Astrocyte of the cerebellum (primary cell): ENCODE results near the gene GCFC2.

Experiments
- DNase-seq: peaks from one replicate; pipeline ENCODE4 v3.0.0-alpha.2; 2011; ENCODE audit warnings: low read depth
- H3K4me3 ChIP-seq: 2 replicates; pipeline ENCODE4 v1.5.1; 2011; ENCODE audit warnings: mild to moderate bottlenecking, low read depth, low read length, moderate library complexity
- in situ Hi-C: cut with HindIII; loops from 2 replicates; pipeline ENCODE4 v1.10.0; 2017; ENCODE audit warnings: low sequenced_read_pairs
- TF ChIP-seq, protein P1 (sequence below): IDR thresholded peaks from 2 replicates; pipeline ENCODE4 v1.5.1; 2012; ENCODE audit warnings: low read length, low read depth, moderate library complexity, mild to moderate bottlenecking; ENCODE audit errors: missing control alignments

Gene GCFC2

DNA sequence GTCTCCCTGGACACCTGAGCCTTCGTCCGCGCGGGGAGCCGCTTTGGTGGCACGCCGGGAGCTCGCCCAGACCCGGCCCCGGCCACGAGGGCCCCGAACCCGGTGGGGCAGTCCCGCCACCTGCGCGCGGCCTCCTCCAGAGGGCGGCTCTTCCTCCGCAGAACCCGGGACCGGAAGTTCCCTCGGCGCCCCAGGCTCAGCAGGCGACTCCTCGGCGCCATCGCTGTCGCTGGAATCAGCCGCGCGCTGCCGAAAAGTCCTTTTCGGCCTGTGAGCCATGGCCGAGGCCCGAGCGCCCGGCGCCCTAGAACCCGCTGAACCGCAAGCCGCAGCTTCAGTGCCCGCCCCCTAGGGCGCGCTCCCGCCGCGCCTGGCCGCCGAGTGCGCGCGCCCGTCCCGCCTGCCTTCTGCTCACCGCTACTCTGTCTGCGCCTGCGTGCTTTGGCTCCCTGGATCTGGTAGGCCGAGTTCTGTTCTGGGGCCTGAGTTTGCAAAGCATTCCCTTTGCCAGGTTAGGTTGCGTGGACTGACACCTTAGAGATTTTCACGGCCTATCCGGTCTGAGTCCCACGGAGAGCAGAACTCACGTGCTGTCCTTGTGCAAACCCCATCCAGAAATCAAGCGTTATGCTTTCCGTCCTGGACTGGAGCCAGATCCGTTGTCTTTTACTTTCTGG is at the start of gene GCFC2:
GCFC2 (minus strand) TSS at position 339 of the 677 bp plus-strand sequence; CDS start at position 279, 60 bp downstream.
- TF ChIP-seq, protein P1, sequence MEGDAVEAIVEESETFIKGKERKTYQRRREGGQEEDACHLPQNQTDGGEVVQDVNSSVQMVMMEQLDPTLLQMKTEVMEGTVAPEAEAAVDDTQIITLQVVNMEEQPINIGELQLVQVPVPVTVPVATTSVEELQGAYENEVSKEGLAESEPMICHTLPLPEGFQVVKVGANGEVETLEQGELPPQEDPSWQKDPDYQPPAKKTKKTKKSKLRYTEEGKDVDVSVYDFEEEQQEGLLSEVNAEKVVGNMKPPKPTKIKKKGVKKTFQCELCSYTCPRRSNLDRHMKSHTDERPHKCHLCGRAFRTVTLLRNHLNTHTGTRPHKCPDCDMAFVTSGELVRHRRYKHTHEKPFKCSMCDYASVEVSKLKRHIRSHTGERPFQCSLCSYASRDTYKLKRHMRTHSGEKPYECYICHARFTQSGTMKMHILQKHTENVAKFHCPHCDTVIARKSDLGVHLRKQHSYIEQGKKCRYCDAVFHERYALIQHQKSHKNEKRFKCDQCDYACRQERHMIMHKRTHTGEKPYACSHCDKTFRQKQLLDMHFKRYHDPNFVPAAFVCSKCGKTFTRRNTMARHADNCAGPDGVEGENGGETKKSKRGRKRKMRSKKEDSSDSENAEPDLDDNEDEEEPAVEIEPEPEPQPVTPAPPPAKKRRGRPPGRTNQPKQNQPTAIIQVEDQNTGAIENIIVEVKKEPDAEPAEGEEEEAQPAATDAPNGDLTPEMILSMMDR, result peak; percentile 34
- peak; percentile 64 for DNase-seq
- in situ Hi-C loops, result no loop called here
- H3K4me3 ChIP-seq, result peak within 1 kb of the TSS; percentile 73

DNA sequence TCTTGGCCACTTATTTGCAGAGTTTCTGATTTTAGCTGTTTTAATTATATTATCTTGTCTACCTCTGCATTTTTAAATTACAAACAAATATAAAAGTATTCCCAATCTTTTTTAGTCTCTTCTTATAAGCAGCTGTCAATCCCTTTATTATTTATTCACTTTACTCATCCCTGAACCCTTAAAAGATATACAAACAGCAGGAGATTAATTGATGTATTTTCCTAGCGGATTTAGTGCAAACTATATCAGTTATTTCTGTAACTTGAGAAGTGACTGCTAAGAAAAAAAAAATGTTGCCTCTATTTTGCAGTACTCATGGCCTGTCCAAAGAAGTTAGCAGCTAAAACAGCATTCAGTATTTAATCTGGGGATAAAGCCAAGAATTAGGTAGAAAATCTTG is 42.1 kb upstream of the GCFC2 start:
- DNase-seq, result no peak
- H3K4me3 ChIP-seq, result no peak overlapping the region
- in situ Hi-C loops, result no loop called here
- TF ChIP-seq, protein P1, result no peak

DNA sequence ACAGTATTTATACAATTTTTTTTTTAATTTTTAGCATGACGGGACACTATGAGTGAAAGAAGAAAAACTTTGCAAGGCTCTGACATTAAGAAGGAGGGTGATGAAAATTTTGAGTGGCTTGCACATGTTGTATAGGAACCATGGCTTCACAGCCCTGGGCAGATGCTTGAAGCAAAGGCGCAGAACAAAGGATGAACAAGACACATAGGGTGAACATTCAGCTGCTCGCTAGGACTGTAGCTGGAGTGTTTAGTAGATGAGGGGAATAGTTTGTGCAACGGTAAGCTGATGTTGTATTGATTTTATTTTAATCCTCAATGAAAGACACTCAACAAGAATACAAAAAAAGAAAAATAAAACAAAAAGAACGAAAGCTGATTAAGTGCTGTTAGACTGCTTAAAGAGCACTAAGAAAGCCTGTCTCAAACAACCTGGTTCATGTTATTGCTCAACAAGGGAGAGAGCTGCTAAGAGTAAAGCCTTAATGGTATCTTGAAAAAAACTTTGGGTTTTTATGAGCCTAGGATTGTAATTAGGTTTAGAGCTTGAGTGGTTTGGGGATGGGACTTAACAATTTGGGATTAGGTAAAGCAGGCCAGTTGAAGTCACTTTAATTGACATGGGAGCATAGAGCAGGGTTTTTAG is 41.2 kb upstream of the GCFC2 start:
- in situ Hi-C loops, result no loop called here
- TF ChIP-seq, protein P1, result no peak

DNA sequence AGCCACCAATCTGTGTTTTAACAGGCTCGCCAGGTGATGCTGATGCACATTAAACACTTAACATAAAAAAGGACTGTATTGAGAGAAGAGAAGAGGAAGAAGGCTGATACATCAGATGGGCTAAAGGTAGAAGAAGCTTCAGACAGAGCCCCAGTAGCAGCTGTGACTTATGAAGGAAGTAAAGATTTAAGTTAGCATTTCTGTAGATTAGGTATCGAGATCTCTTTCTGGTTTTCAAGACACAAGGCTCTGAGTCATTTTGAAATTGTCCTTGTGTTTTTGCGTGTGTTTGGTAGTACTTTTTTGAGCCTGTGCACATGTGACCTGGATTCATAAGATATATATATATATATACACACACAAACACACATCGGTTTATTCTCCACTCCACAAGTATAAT is 40.6 kb upstream of the GCFC2 start:
- in situ Hi-C loops, result no loop called here
- no peak for DNase-seq
- no peak overlapping the region for H3K4me3 ChIP-seq
- TF ChIP-seq, protein P1, result no peak

More for the DNA sequence above, 41.2 kb upstream of the GCFC2 start:
- no peak for DNase-seq
- no peak overlapping the region for H3K4me3 ChIP-seq

GRCh38 chr2:75737961-75738360 is 27.2 kb upstream of the GCFC2 start:
- in situ Hi-C loops, result no loop called here
- TF ChIP-seq, protein P1, result no peak
- H3K4me3 ChIP-seq, result no peak overlapping the region
- no peak for DNase-seq

DNA sequence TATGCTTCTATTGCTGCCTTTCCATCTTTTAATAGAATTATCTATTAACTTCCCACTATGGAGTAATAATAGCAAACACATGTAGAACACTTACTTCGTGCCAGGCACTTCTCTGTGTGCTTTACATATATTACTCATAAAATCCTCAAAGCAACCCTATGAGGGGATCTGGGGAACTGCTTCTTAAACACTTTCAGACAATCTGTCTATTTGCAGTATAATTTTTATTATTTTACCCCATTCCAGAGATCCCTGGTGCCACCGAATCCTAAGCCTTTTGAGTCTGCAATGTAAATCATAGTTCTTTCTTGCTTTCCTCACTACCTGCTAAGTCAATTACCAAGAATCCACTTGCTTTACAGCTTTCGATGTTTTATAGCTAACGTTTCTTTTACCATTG is 25.6 kb upstream of the GCFC2 start:
- TF ChIP-seq, protein P1, result no peak
- in situ Hi-C loops, result no loop called here

More for the DNA sequence above, 25.6 kb upstream of the GCFC2 start:
- H3K4me3 ChIP-seq, result no peak overlapping the region
- DNase-seq, result no peak
